ENCODE measurements around the gene ZNF804B.

DNA sequence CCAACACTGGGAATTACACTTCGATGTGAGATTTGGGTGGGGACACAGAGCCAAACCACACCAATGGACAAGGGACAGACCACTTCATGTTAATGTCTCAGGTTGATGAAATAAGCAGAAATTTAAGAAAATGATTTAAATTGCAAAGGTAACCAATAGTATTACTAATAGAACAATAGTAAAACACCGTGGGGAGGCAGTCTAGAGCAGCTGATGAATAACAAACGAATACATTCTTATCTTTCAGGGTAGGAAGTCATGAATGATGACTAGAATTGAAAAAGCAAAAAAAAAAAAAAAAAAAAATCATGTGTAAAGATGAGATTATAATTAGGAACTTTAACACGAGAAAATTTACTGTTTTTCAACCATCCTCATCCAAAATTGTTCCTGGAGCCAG, 207.9 kb downstream of the ZNF804B start:
- TF ChIP-seq, protein P1, sequence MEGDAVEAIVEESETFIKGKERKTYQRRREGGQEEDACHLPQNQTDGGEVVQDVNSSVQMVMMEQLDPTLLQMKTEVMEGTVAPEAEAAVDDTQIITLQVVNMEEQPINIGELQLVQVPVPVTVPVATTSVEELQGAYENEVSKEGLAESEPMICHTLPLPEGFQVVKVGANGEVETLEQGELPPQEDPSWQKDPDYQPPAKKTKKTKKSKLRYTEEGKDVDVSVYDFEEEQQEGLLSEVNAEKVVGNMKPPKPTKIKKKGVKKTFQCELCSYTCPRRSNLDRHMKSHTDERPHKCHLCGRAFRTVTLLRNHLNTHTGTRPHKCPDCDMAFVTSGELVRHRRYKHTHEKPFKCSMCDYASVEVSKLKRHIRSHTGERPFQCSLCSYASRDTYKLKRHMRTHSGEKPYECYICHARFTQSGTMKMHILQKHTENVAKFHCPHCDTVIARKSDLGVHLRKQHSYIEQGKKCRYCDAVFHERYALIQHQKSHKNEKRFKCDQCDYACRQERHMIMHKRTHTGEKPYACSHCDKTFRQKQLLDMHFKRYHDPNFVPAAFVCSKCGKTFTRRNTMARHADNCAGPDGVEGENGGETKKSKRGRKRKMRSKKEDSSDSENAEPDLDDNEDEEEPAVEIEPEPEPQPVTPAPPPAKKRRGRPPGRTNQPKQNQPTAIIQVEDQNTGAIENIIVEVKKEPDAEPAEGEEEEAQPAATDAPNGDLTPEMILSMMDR (IDR thresholded peaks at IDR 0.05; ENCODE audit: borderline replicate concordance, extremely low read depth, low read length, poor library complexity, severe bottlenecking): no peak
- TF ChIP-seq EZH2 (IDR thresholded peaks at IDR 0.05; ENCODE audit: borderline replicate concordance, low read depth, low read length, severe bottlenecking): no peak

Data from DND-41 (cell line).